Inferior parietal cortex (tissue), 1 donor: ENCODE data around the gene TLE7.
A peak's percentile ranks its signal among the peaks of the same experiment; 100 is the strongest.

Experiments used
- DNase-seq: peaks from one replicate; pipeline ENCODE4 v3.0.0-alpha.2; 2016; ENCODE audit errors: extremely low spot score

The TLE7 gene

GRCh38 chr16:71448274-71448866 lies 6.5 kb upstream of the TLE7 start:
- no peak for DNase-seq

- DNase-seq = no peak
Observed at GRCh38 chr16:71443714-71444113, 1.9 kb upstream of the TLE7 start.

GRCh38 chr16:71441348-71442050 lies 355 bp downstream of the TLE7 start:
- DNase-seq = no peak

- no peak for DNase-seq
Observed at GRCh38 chr16:71440669-71441347, 1.0 kb downstream of the TLE7 start.

GRCh38 chr16:71439523-71439922 lies 2.3 kb downstream of the TLE7 start:
- no peak for DNase-seq

GRCh38 chr16:71436473-71436872 lies 5.4 kb downstream of the TLE7 start:
- DNase-seq = no peak

- no peak for DNase-seq
Observed at GRCh38 chr16:71432906-71433305, 8.9 kb downstream of the TLE7 start.

GRCh38 chr16:71431991-71432390 lies 9.9 kb downstream of the TLE7 start:
- DNase-seq = no peak

- DNase-seq = no peak
Observed at GRCh38 chr16:71431176-71431575, 10.7 kb downstream of the TLE7 start.

- no peak for DNase-seq
Observed at GRCh38 chr16:71430744-71431143, 11.1 kb downstream of the TLE7 start.

- DNase-seq = no peak
Observed at GRCh38 chr16:71429581-71429980, 12.3 kb downstream of the TLE7 start.

- no peak for DNase-seq
Observed at GRCh38 chr16:71428883-71429282, 13.0 kb downstream of the TLE7 start.

GRCh38 chr16:71428385-71428784 lies 13.5 kb downstream of the TLE7 start:
- no peak for DNase-seq

GRCh38 chr16:71426880-71427615 lies 14.8 kb downstream of the TLE7 start:
- no peak for DNase-seq

- DNase-seq = peak; percentile 17
Observed at GRCh38 chr16:71426069-71426879, 15.6 kb downstream of the TLE7 start.

- DNase-seq = no peak
Observed at GRCh38 chr16:71425746-71426068, 16.1 kb downstream of the TLE7 start.

GRCh38 chr16:71424626-71425025 lies 17.2 kb downstream of the TLE7 start:
- no peak for DNase-seq

- DNase-seq = no peak
Observed at GRCh38 chr16:71423865-71424264, 18.0 kb downstream of the TLE7 start.

- DNase-seq = no peak
Observed at GRCh38 chr16:71423016-71423415, 18.8 kb downstream of the TLE7 start.

- DNase-seq = no peak
Observed at GRCh38 chr16:71421911-71422310, 19.9 kb downstream of the TLE7 start.

GRCh38 chr16:71414038-71414437 lies 27.8 kb downstream of the TLE7 start:
- DNase-seq = no peak

GRCh38 chr16:71413341-71413740 lies 28.5 kb downstream of the TLE7 start:
- no peak for DNase-seq
